BE2C (cell line): ENCODE data around the gene KIRREL3.

Source experiments
- DNase-seq: peaks from one replicate; pipeline ENCODE4 v3.0.0-alpha.2; 2020
- H3K27me3 ChIP-seq: fragments of 250-450 bp; sonication (Bioruptor Pico); 2 replicates; pipeline ENCODE4 v1.5.1; 2020; ENCODE audit warnings: mild to moderate bottlenecking
- H3K36me3 ChIP-seq: fragments of 250-450 bp; sonication (Bioruptor Pico); 2 replicates; pipeline ENCODE4 v1.5.1; 2020; ENCODE audit warnings: mild to moderate bottlenecking
- H3K4me1 ChIP-seq: fragments of 250-450 bp; sonication (Bioruptor Pico); 2 replicates; pipeline ENCODE4 v1.5.1; 2020
- H3K4me3 ChIP-seq: 2 replicates; pipeline ENCODE4 v1.5.1; 2011; ENCODE audit warnings: low read depth, low read length
- H3K9me3 ChIP-seq: fragments of 250-450 bp; sonication (Bioruptor Pico); 2 replicates; pipeline ENCODE4 v1.5.1; 2020
- CTCF ChIP-seq: IDR thresholded peaks from 2 replicates; pipeline ENCODE4 v1.5.1; 2012; ENCODE audit warnings: mild to moderate bottlenecking, low read depth, low read length

The KIRREL3 gene

GRCh38 chr11:126732981-126733380 is 267.6 kb downstream of the KIRREL3 start:
- no peak for TF ChIP-seq CTCF
- Histone ChIP-seq H3K4me3 (no peak overlapping the region), H3K4me1 (no peaks in the 10 kb centered on the region), H3K27me3 (peaks cover 99% of the 10 kb centered on the region), H3K36me3 (no peaks in the 10 kb centered on the region), H3K9me3 (no peaks in the 10 kb centered on the region)
- no peak for DNase-seq

- Histone ChIP-seq H3K27me3 (peaks cover 99% of the 10 kb centered on the region), H3K9me3 (no peaks in the 10 kb centered on the region), H3K4me1 (no peaks in the 10 kb centered on the region), H3K36me3 (no peaks in the 10 kb centered on the region), H3K4me3 (no peak overlapping the region)
- no peak for TF ChIP-seq CTCF
- no peak for DNase-seq
Measured at GRCh38 chr11:126731576-126732142, 268.9 kb downstream of the KIRREL3 start.

- H3K36me3 ChIP-seq: no peaks in the 10 kb centered on the region
- no peaks in the 10 kb centered on the region for H3K9me3 ChIP-seq
- no peak for DNase-seq
- peaks cover 82% of the 10 kb centered on the region for H3K27me3 ChIP-seq
- H3K4me3 ChIP-seq: no peak overlapping the region
- TF ChIP-seq CTCF: no peak
- no peaks in the 10 kb centered on the region for H3K4me1 ChIP-seq
Measured at GRCh38 chr11:126727381-126727780, 273.2 kb downstream of the KIRREL3 start.

- no peaks in the 10 kb centered on the region for H3K4me1 ChIP-seq
- DNase-seq: no peak
- H3K9me3 ChIP-seq: no peaks in the 10 kb centered on the region
- no peaks in the 10 kb centered on the region for H3K36me3 ChIP-seq
- H3K4me3 ChIP-seq: no peak overlapping the region
- H3K27me3 ChIP-seq: peaks cover 64% of the 10 kb centered on the region
- no peak for TF ChIP-seq CTCF
Measured at GRCh38 chr11:126725521-126725920, 275.0 kb downstream of the KIRREL3 start.

- no peaks in the 10 kb centered on the region for H3K36me3 ChIP-seq
- H3K4me1 ChIP-seq: no peaks in the 10 kb centered on the region
- no peak for DNase-seq
- no peak overlapping the region for H3K4me3 ChIP-seq
- peaks cover 62% of the 10 kb centered on the region for H3K27me3 ChIP-seq
- no peak for TF ChIP-seq CTCF
- no peaks in the 10 kb centered on the region for H3K9me3 ChIP-seq
Measured at GRCh38 chr11:126725043-126725442, 275.5 kb downstream of the KIRREL3 start.

GRCh38 chr11:126723665-126724045 is 276.9 kb downstream of the KIRREL3 start:
- Histone ChIP-seq H3K4me1 (no peaks in the 10 kb centered on the region), H3K36me3 (no peaks in the 10 kb centered on the region), H3K9me3 (no peaks in the 10 kb centered on the region), H3K4me3 (no peak overlapping the region), H3K27me3 (peaks cover 62% of the 10 kb centered on the region)
- no peak for DNase-seq
- TF ChIP-seq CTCF: no peak
